MCF 10A (cell line): Measurements from ENCODE around the gene ITGB4. TPM values are rescaled to one million over a fixed set of nuclear protein-coding genes. Genes with fewer than 3 reads are reported as not detected.

Source experiments
- BruUV-seq: library from RNA; stranded (reverse); fragments of 400-500 nt; replicated peaks from 2 replicates; lab custom pipeline; 2021; lab: Mats Ljungman, UMichigan
- CTCF ChIA-PET: fragments of 300-600 bp; sonication (Branson Sonifier 250); formaldehyde crosslinking; extraction: SDS; loops from one replicate; lab custom pipeline; 2021; ENCODE audit warnings: antibody characterized with exemption, inconsistent platforms; lab: Yijun Ruan, JAX
- POLR2A ChIA-PET: fragments of 300-600, 350-650 bp; sonication (Branson Sonifier 250); formaldehyde crosslinking; extraction: SDS; loops from one replicate; lab custom pipeline; 2020; ENCODE audit warnings: antibody characterized with exemption, inconsistent platforms; lab: Yijun Ruan, JAX
- DNase-seq: peaks from one replicate; pipeline ENCODE4 v3.0.0-alpha.2; 2018; ENCODE audit not compliant: unreplicated experiment
- H3K27ac Mint-ChIP-seq: one replicate; pipeline ENCODE4 v1.8.0; 2022; ENCODE audit warnings: mild to moderate bottlenecking, low read depth, mixed read lengths; ENCODE audit not compliant: unreplicated experiment
- H3K27me3 Mint-ChIP-seq: one replicate; pipeline ENCODE4 v1.8.0; 2022; ENCODE audit warnings: mixed read lengths; ENCODE audit not compliant: insufficient read depth, unreplicated experiment
- H3K36me3 Mint-ChIP-seq: one replicate; pipeline ENCODE4 v1.8.0; 2022; ENCODE audit warnings: mild to moderate bottlenecking, moderate library complexity, mixed read lengths; ENCODE audit not compliant: insufficient read depth, unreplicated experiment
- H3K4me1 Mint-ChIP-seq: one replicate; pipeline ENCODE4 v1.8.0; 2022; ENCODE audit warnings: mixed read lengths; ENCODE audit not compliant: insufficient read depth, unreplicated experiment
- H3K4me3 Mint-ChIP-seq: one replicate; pipeline ENCODE4 v1.8.0; 2022; ENCODE audit warnings: mild to moderate bottlenecking, moderate library complexity, mixed read lengths; ENCODE audit not compliant: unreplicated experiment
- H3K9me3 Mint-ChIP-seq: one replicate; pipeline ENCODE4 v1.8.0; 2022; ENCODE audit warnings: mixed read lengths; ENCODE audit not compliant: unreplicated experiment
- CTCF ChIP-seq: fragments of 200-600 bp; IDR thresholded peaks from one replicate; pipeline ENCODE4 v1.8.0; 2022; ENCODE audit warnings: antibody characterized with exemption, mild to moderate bottlenecking; ENCODE audit not compliant: unreplicated experiment
- intact Hi-C: fragments of 100-400 bp; cut with micrococcal nuclease; formaldehyde crosslinking; loops from 2 replicates; pipeline ENCODE4 v1.14.1; 2022
- total RNA-seq: library from RNA; stranded (reverse); gene quantifications from 2 replicates; pipeline ENCODE4 v1.2.3, GENCODE V29; 2022

ITGB4 gene
- total RNA-seq, 1 experiment from 2014 or later = 1,054 TPM

- Mint-ChIP-seq H3K4me1 (peaks cover 61% of the 10 kb centered on the region), H3K9me3 (no peaks in the 10 kb centered on the region), H3K4me3 (no peak overlapping the region), H3K36me3 (peaks cover 62% of the 10 kb centered on the region), H3K27me3 (no peaks in the 10 kb centered on the region), H3K27ac (no peak overlapping the region)
- POLR2A ChIA-PET = no interaction called here
- DNase-seq = no peak
- no peak for TF ChIP-seq CTCF
- intact Hi-C loops = no loop called here
- CTCF ChIA-PET = interaction anchor here (0.7 to 1.2 kb wide), 4 partner anchors 14 to 24 kb away, joined by 3 to 5 read pairs (median 4); no protein-coding TSS in a partner anchor
- no TSS peak for BruUV-seq
Observed at GRCh38 chr17:75698659-75699058, 22.6 kb upstream of the ITGB4 start.

DNA sequence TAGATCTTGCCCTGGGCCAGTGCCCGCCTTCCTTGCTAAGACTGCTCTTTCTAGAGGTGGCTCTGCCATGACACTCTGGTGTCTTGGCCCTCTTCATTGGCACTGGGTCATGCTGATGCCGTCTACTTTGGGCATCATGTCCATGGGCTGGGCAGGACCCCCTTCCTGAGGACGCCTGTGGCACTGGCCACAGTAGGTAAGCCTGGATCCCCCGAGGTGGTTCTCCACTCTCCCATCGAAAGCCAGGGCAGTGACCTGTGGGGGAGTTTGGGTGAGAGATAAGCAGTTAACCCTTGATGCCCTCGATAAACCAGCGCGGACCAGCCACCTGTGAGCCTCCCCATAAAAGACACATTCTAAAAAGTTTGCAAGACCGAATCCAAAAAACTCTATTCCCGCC lies 20.0 kb upstream of the ITGB4 start:
- ChIA-PET CTCF (interaction anchor here (1.8 kb wide), 1 partner anchor 18 kb away, joined by 5 read pairs; no protein-coding TSS in a partner anchor), POLR2A (no interaction called here)
- H3K9me3 Mint-ChIP-seq = no peaks in the 10 kb centered on the region
- no peak overlapping the region for H3K4me3 Mint-ChIP-seq
- peaks cover 42% of the 10 kb centered on the region for H3K4me1 Mint-ChIP-seq
- TF ChIP-seq CTCF = no peak
- peaks cover 64% of the 10 kb centered on the region for H3K36me3 Mint-ChIP-seq
- BruUV-seq = no TSS peak
- no peak for DNase-seq
- intact Hi-C loops = no loop called here
- H3K27me3 Mint-ChIP-seq = no peaks in the 10 kb centered on the region
- peak overlapping the region; percentile 95 for H3K27ac Mint-ChIP-seq

DNA sequence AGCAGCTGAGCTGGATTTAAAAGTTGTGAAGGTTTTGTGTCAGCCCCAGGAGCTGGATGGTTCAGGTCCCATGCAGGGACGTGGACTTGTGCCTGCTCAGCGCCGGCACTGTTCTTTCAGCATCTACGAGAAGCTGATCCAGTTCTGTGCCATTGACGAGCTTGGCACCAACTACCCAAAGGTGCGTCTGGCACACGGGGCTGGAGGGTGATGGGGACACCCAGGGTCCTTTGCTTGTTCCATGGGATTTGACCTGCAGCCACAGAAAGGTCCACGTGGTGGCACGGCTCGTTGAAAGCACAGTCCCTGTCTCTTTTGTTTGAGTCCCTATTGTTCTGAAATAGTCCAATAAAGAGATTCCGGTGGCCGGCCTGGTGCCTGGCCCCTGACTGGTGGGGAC lies 18.1 kb upstream of the ITGB4 start:
- no peaks in the 10 kb centered on the region for H3K9me3 Mint-ChIP-seq
- DNase-seq = no peak
- H3K27me3 Mint-ChIP-seq = no peaks in the 10 kb centered on the region
- no peak for TF ChIP-seq CTCF
- peak overlapping the region; percentile 7 for H3K27ac Mint-ChIP-seq
- no TSS peak for BruUV-seq
- ChIA-PET CTCF (interaction anchor here (0.5 to 2.0 kb wide), 5 partner anchors 18 to 296 kb away, joined by 3 to 9 read pairs (median 3); partner anchors contain the start of gene ITGB4), POLR2A (interaction anchor here (2.0 kb wide), 1 partner anchor 36 kb away, joined by 4 read pairs; the partner anchor contains the start of genes RECQL5 and SAP30BP)
- H3K4me3 Mint-ChIP-seq = no peak overlapping the region
- peaks cover 42% of the 10 kb centered on the region for H3K4me1 Mint-ChIP-seq
- intact Hi-C loops = no loop called here
- H3K36me3 Mint-ChIP-seq = peaks cover 66% of the 10 kb centered on the region

GRCh38 chr17:75703591-75703990 lies 17.7 kb upstream of the ITGB4 start:
- no peaks in the 10 kb centered on the region for H3K27me3 Mint-ChIP-seq
- no peaks in the 10 kb centered on the region for H3K9me3 Mint-ChIP-seq
- no peak for TF ChIP-seq CTCF
- no peak overlapping the region for H3K4me3 Mint-ChIP-seq
- DNase-seq = no peak
- peak overlapping the region; percentile 49 for H3K27ac Mint-ChIP-seq
- H3K36me3 Mint-ChIP-seq = peaks cover 69% of the 10 kb centered on the region
- intact Hi-C loops = no loop called here
- ChIA-PET CTCF (interaction anchor here (0.6 to 2.0 kb wide), 3 partner anchors 18 to 71 kb away, joined by 3 to 9 read pairs (median 3); partner anchors contain the start of gene ITGB4), POLR2A (interaction anchor here (2.0 kb wide), 1 partner anchor 36 kb away, joined by 4 read pairs; the partner anchor contains the start of genes RECQL5 and SAP30BP)
- H3K4me1 Mint-ChIP-seq = peaks cover 42% of the 10 kb centered on the region
- BruUV-seq = no TSS peak
